BJ (cell line): ENCODE results near the gene SMYD2. TPM values are rescaled to one million over a fixed set of nuclear protein-coding genes. Genes with fewer than 3 reads are reported as not detected.

Experiments used
- CTCF ChIA-PET: fragments of 350-600 bp; formaldehyde crosslinking; extraction: SDS; loops from one replicate; lab custom pipeline; 2021; ENCODE audit warnings: antibody characterized with exemption, inconsistent platforms; lab: Yijun Ruan, JAX
- POLR2A ChIA-PET: fragments of 300-600 bp; sonication (Branson Sonifier 250); formaldehyde crosslinking; extraction: SDS; loops from one replicate; lab custom pipeline; 2021; ENCODE audit warnings: antibody characterized with exemption; lab: Charles Lee
- DNase-seq: peaks from one replicate; pipeline ENCODE4 v3.0.0-alpha.2; 2011; ENCODE audit warnings: low read depth
- H3K27me3 ChIP-seq: 2 replicates; pipeline ENCODE4 v1.6.0; 2011; ENCODE audit warnings: low read length; ENCODE audit not compliant: control insufficient read depth, insufficient read depth
- H3K36me3 ChIP-seq: 2 replicates; pipeline ENCODE4 v1.5.1; 2011; ENCODE audit warnings: low read length; ENCODE audit not compliant: control insufficient read depth, insufficient read depth
- H3K4me3 ChIP-seq: 2 replicates; pipeline ENCODE4 v1.5.1; 2011; ENCODE audit warnings: low read depth, mild to moderate bottlenecking, control low read depth, low read length
- polyA plus RNA-seq: library from polyadenylated mRNA; depleted of rRNA; stranded (reverse); fragments of >200 nt; gene quantifications from 2 replicates; pipeline ENCODE4 v1.2.3, GENCODE V29; 2011
- TF ChIP-seq, protein P1 (sequence below): IDR thresholded peaks from 2 replicates; pipeline ENCODE4 v1.5.1; 2011; ENCODE audit warnings: low read depth, mild to moderate bottlenecking, control low read depth, inconsistent platforms, low read length, moderate library complexity; ENCODE audit not compliant: insufficient read depth

Gene SMYD2
- polyA plus RNA-seq, 1 experiment = 41.5 TPM

DNA sequence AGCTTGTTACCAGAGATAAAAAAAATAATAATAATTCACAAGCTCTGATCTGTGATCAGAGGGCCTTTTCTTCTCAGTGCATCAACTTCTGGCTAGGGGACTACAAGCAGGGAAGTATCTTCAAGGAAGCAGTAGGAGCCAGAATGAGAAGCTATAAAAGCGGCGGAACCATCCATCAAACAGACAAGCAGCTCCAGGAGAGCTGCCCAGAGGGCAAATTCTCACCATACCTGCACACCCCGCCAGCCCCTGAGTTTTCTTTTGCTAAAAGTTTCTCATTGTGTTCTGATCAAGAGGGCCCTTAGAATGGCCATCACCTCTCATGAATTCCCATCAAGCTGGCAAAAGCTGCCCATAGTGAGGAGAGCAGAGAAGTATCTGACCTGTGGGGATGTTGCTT is 99.4 kb downstream of the SMYD2 start:
- no peaks in the 10 kb centered on the region for H3K27me3 ChIP-seq
- no peak overlapping the region for H3K4me3 ChIP-seq
- TF ChIP-seq, protein P1, sequence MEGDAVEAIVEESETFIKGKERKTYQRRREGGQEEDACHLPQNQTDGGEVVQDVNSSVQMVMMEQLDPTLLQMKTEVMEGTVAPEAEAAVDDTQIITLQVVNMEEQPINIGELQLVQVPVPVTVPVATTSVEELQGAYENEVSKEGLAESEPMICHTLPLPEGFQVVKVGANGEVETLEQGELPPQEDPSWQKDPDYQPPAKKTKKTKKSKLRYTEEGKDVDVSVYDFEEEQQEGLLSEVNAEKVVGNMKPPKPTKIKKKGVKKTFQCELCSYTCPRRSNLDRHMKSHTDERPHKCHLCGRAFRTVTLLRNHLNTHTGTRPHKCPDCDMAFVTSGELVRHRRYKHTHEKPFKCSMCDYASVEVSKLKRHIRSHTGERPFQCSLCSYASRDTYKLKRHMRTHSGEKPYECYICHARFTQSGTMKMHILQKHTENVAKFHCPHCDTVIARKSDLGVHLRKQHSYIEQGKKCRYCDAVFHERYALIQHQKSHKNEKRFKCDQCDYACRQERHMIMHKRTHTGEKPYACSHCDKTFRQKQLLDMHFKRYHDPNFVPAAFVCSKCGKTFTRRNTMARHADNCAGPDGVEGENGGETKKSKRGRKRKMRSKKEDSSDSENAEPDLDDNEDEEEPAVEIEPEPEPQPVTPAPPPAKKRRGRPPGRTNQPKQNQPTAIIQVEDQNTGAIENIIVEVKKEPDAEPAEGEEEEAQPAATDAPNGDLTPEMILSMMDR = no peak
- ChIA-PET CTCF (interaction anchor here (1.2 to 1.5 kb wide), 4 partner anchors 9 to 51 kb away, joined by 3 to 4 read pairs (median 4); no protein-coding TSS in a partner anchor), POLR2A (no interaction called here)
- no peak for DNase-seq
- peaks cover 20% of the 10 kb centered on the region for H3K36me3 ChIP-seq

DNA sequence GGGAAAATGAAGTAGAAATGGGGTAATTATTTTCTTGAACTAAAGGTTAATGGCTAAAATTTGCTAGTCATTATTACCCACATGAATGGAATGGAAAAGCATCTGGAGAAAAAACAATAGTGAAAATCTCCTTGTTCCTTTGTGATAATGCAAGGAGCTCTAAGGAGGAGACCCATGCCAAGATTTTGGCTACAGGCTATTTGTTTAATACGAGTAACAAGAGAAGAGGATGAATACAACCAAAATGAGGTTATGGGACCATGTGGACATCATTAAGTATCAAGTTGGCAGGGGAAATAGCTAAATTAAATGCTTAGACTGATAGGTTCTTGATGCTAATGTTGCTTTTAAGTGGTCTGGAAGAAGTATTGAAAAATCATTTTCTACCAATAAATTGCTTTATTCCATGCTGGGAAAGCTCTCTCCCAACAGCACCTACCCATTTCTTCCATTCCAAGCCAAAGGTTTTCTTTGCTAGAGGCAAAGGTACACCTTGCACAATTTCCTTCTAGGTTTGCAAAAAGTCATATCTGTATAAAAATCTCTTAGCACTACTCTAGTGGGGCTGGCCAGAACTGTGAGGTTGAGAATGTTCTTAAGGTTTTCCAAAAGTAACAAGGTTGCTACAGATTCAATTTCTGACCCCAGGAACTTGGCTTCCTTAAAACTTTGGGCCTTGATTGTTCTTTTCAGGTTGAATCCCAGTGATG is 100.2 kb downstream of the SMYD2 start:
- CTCF ChIA-PET = interaction anchor here (1.2 to 1.5 kb wide), 3 partner anchors 9 to 52 kb away, joined by 3 to 4 read pairs (median 4); no protein-coding TSS in a partner anchor
- POLR2A ChIA-PET = no interaction called here
- DNase-seq = no peak
- TF ChIP-seq, protein P1 = no peak
- Histone ChIP-seq H3K36me3 (peaks cover 20% of the 10 kb centered on the region), H3K4me3 (no peak overlapping the region), H3K27me3 (no peaks in the 10 kb centered on the region)

DNA sequence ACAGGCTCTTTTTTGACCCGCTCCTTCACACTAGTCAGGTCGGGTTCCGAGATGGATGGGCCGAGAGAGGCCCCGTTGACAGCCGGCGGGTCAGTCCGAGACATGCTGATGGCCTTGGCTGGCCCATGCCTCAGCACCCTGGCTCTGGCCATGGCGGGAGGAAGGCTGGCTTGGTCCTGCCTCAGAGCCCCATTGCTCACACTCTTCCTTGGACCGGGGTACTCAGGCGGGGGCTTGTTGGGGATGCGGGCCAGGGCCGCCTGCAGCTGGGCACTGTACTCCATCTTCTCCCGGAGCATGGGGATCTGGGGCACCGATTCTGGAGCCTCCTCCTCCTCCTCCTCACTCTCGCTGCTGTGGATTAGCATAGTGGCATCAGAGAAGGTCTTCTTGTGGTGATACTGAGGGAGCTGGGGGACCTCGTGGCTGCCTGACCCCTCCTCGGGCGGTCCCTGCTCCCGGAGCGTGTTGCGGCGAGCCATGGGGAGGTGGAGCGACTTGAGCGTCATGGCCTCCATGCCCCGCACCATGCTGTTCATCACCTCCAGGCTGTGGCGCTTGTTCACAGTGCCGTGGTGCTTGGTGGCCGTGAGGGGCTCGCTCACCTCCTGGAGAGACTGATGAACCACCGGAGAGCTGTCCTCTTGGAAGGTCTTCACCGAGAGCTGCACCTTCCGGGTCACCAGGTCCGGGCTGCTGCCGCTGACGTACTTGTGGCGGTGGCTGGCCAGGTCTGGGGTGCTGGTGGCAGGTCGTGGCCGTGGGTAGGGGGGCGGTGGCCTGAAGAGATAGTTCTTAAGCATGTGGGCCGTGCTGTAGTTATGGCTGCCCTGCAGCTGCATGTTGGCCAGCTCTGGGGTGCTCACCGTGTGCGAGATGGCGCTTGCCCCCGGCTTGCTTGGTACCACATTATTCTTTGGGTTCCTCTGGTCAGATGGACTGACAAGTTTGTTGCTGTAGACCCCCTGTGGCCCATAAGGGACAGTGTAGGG is 102.7 kb downstream of the SMYD2 start:
- TF ChIP-seq, protein P1 = no peak
- Histone ChIP-seq H3K36me3 (peaks cover 26% of the 10 kb centered on the region), H3K27me3 (no peaks in the 10 kb centered on the region), H3K4me3 (no peak overlapping the region)
- ChIA-PET CTCF (no interaction called here), POLR2A (no interaction called here)
- no peak for DNase-seq

DNA sequence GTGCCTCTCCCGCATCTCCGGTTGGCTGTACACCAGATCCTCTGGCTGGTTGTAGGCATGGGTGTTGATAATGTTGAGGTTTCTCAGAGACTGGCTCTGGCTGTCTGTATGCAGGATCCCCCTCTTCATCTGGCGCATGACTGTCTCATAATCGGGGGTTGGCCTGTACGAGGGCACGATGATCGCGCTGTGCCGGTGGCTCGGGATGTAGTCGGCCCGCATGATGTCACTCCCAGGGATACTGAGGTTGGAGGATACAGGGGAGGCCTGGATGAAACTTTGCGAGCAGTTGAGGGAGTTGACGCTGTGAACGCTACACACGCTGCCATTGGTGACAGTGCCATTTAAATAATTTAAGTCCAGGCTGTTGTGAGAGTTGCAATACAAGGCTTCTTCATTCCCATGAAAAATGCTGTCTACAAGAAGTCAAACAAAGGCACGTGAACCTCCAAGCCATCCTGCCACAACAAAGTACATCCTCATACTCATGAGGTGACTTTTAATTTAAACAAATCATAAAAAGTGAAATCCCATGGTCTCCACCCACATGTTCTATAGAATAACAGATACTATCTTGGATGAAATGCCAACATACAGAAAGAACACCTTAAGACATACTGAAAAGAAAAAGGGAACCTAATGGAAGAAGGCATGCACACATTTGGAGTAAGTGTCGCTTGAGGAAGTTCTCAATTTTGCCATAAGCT is 103.6 kb downstream of the SMYD2 start:
- CTCF ChIA-PET = no interaction called here
- DNase-seq = no peak
- Histone ChIP-seq H3K36me3 (peaks cover 26% of the 10 kb centered on the region), H3K4me3 (no peak overlapping the region), H3K27me3 (no peaks in the 10 kb centered on the region)
- POLR2A ChIA-PET = no interaction called here
- TF ChIP-seq, protein P1 = no peak
